ENCODE measurements around the gene PDSS2.

- TF ChIP-seq TAF1 (IDR thresholded peaks at IDR 0.05; ENCODE audit: low read depth, low read length) (no peak), POLR2AphosphoS5 (IDR thresholded peaks at IDR 0.05; ENCODE audit: low read depth, low read length) (no peak)
These were observed 103.7 kb downstream of the PDSS2 start for GRCh38 chr6:107355659-107356058.

Data from GM12891 (cell line).